Stimulated activated CD4-positive, alpha-beta T cell treated with anti-CD3 and anti-CD28 coated beads, Interleukin-2, amount 100 ng/mL, for 24 hours (primary cell): ENCODE data around the gene HIVEP3.
"Not testable (repeated sequence)": the region's sequence is repeated elsewhere in the genome, so short reads cannot be mapped to it uniquely, and the experiment has no call there.

ENCODE experiments used
- DNase-seq, 2 donors: peaks; one replicate each; pipeline ENCODE4 v3.0.0-alpha.2; 2020

Gene HIVEP3

DNA sequence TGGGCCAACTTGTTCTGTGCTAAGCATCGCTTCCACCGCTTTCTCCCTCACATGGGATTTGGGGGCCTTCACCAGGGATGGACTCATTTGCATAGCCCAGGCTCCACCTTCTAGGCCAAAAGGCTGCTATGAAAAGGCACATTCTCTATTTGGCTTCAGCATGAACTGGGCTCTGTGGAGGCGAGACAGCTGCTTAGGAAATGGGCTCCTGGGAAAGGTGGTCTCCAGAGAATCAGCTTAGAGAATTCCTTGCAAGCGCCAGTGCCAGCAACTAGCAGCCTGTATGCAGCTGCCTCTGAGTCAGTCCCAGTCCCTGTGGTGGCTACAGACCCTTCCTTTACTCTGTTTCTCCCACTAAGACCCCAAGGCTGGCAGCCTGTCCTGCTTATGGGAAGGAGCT is 214.5 kb downstream of the HIVEP3 start:
- no peak for DNase-seq

DNA sequence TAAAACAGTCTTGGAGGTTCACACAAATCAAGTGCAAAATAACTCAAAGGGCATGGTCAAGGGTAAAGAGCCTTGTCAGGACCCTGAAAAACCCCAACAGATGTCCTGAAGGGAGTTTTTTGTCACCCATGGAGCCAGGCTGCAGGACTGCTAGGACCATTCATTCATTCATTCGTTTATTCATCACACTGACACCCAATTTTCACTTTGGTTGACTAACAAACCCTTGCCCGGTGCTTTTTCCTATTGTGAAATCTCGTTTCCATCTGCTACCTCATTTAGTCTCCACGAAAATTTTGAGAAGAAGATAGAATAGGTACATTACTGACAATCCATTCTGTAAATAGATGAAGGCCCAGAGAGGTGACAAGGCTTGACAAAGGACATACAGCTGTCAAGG is 216.0 kb downstream of the HIVEP3 start:
- DNase-seq, result no peak

DNA sequence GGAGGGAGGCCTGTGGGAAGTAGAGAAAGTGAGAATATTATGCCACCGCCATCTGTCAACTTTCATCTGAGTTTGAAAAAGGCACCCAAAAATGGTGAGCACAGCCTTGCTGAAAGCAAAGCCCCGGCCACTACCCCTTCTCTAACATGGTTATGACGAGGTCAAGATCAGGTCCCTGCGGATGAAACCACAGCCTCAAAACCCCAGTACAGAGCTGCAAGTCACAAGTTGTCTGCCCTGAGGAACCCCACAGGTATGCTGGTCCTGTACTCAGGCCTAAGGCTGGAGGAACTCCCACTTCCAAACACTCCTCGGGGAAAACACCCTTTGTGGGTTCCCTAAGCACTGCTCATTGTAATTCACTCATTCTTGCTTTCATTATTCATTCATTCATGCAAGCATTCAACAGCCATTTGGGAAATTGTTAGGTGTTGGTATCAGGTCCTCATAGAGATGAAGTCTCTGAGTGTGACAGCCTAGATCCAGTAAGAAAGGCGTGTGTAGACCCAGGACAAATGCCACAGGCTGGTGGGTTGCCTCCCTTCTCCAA is 217.7 kb downstream of the HIVEP3 start:
- no peak for DNase-seq

DNA sequence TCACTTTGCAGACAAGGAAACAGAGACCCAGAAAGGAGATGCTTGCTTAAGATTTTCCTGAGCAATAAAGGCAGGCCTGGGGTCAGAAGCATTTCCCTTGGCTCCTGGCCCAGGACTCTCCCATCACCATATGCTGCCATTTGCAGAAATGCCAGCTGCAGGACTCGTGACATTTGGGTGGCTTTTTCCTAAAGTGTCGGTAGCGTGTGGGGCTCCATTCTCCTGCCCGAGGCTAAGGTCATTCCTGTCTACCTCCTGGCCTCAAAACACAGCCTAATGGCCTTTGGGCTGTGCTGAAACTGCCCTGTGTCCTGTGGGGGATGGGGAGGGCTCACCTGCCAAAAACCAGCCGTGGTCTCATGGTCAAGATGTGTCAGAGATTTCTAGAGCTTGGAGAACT is 218.1 kb downstream of the HIVEP3 start:
- DNase-seq, result no peak

DNA sequence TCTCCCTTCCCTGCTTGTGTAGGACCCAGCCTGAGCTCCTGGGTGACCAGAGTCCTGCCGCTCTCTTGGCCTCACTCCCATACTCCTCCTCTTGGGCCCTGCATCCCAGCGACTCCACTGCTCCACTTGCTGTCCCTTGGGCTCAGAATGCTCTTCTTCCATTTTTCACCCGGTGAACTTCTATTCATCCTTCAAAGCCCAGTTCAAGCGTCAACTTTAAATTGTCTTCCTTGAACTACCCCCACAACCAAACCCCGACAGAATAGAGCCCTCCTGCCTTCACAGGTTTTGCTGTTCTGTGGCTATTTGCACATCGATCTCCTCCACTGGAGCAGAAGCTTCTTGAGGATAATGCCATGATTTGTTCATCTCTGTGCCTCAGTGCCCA is 218.9 kb downstream of the HIVEP3 start:
- DNase-seq, result no peak

DNA sequence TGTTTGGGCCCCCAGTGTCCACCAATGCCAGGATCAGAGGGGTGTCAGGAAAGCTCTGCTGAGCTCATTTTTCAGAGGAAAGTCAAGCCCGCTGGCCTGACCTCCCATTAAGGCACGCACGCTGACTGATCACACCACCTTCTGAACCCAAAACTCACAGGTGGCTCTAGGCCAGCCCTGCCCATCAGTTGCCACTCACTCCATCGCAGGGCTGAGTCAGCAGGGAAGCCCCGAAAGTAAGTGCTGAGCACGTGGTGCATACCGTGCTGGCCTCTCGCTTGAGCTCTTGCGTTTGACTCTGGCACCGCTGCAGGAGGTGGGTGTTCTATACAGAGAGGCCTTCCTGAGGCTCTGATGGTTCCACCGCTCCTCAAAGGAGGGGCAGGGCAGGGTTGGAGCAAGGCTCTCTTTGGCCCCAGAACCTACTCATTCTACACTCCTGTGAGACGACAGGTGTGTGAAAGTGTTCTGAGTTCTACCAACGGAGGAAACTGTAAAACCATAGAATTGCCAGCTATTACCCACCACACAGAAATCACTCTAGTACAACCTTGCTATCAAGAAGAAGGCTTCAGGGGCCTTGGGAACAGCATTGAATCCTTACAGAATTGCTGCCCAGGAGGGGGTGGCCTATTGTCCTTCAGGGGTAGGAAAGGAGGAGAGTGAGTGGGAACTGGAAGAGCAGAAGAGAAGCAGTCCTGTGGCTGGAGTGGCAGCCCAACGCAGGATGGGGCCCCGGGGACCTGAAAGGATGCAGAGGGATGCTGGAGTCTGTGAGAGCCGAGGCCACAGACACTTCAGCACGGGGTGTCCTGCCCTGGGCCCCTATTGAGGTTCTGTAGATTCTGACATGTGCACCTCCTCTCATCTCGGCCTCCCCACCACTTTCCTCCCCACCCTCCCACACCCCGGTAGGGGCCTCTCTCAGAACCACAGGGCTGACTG is 219.5 kb downstream of the HIVEP3 start:
- peak in 1 of 2 donors; percentile 13 for DNase-seq

DNA sequence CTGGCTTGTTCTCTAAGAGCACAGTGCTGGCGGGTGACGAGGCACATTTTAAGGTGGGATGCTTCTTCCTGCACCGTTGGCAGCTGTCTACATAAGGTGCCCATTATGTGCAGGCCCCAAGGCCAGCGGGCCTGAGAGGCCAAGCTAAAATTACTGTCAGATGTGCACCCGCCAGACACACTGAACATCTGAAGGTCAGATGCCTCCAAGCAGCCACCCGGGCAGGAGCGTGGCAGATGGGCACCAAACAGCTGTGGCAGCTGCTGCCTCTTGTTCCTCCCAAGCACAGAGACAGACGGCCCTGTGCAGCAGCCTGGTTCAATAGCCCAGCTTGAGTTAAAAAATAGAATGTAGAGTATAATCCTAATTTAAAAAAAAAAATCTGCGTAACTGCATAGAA is 222.3 kb downstream of the HIVEP3 start:
- no peak for DNase-seq

DNA sequence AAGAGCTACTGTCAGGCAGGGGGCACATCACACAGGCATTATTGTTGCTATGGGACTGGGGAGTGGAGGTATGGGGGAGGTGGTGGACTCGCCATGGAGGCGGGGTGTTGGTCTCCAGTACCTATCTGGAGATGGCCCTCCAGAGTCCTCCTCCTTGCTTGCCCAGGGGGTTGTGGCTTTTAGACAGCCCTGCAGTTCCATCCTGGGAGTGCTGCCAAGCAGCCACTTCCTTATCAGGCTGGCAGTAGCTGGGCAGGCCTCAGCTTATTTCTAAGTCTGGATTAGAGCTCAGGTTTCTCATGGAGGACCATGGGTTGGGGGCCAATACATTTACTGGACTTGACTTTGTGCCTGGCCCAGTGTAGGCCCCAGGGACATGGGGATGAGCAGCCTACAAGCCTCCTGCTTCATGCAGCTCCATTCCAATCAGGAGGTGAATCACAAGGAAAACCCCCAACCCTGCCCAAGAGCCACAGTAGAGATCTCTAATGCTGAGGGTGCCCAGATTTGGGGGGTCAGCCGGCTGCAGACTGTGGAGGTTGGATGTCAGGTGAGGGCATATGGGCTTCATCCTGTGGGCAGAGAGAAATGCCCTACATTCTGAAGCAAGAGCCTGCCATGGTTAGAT is 223.5 kb downstream of the HIVEP3 start:
- no peak for DNase-seq

DNA sequence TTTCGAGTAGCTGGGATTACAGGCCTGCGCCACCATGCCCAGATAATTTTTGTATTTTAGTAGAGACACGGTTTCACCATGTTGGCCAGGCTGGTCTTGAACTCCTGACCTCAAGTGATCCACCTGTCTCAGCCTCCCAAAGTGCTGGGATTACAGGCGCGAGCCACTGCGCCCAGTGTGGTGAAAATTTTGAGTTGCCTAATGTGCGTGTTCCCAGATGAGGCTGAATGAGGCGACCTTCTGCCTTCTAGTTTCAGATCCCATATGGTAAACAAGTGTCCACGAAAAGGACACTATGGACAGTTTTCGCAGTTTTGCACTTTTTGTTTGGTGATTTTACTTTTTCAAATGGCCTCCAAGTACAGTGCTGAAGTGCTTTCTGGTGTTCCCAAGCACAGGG is 226.8 kb downstream of the HIVEP3 start:
- DNase-seq, result not testable (repeated sequence)

DNA sequence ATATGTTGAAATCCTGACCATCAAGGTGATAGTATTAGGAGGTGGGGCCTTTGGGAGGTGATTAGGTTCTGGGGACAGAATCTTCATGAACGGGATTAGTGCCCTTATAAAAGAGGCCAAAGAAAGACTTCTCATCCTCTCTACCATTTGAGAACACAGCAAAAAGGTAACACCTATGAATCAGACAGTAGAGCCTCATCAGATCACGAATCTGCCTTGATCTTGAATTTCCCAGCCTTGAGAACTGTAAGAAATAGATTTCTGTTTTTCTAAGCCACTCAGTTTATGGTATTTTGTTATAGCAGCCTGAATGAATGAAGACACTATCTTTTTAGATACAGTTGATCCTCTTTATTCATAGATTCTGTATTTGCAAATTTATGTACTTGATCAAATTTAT is 227.3 kb downstream of the HIVEP3 start:
- no peak for DNase-seq

DNA sequence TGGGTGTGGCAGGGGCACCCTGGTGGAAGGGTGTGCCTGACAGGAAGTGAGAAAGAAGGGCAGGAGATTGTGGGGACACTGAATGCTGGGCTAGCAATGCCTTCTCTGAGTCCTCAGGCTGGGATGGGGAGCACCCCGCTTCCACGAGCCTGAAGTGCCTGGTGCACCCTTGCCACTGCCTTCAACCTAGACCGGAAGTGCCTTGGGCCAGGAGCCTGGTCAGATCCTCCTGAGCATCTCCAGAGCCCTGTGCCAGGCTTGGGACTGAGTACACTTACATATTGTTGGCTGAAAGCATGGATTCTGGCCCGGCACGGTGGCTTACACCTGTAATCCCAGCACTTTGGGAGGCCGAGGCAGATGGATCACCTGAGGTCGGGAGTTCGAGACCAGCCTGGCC is 228.4 kb downstream of the HIVEP3 start:
- DNase-seq, result no peak

DNA sequence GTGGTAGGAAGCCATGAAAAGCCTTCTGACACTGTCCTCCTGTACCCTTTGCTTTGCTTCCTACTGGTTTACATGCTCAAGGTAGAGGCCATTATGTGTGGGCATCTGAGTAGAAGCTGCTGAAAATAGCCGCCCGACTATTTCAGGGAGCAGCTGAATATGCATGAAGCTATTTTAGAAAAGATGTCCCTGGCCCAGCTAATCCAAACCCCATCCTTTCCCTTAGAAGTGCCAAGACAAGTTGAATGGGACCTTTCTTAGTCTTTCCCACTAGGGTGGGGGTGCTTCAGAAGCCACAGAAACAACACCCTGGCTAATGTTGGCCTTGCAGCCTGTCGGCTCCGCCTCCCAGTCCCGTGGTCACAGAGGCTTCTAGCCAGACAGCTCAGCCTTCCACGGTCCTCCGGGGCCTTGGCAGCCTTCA is 229.2 kb downstream of the HIVEP3 start:
- DNase-seq, result no peak

DNA sequence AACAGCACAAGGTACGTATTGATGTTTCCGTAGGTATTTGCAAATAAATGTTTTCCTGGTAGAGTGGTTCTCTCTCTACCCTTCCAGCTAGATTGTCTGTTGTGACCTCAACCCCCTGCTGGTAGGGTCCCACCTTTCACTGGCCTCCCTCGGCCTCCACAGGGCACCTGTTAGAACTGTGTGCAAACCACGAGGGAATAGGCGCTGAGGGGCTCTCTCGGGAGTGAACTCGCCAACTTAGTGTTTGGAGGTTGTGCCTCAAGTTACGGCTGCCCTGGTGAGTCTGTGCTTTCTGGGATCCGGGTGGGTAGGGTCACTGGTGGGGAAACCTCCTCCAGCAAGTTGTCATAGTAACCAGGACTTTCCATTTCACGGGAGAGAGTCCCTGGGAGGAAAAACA is 229.6 kb downstream of the HIVEP3 start:
- DNase-seq, result no peak

DNA sequence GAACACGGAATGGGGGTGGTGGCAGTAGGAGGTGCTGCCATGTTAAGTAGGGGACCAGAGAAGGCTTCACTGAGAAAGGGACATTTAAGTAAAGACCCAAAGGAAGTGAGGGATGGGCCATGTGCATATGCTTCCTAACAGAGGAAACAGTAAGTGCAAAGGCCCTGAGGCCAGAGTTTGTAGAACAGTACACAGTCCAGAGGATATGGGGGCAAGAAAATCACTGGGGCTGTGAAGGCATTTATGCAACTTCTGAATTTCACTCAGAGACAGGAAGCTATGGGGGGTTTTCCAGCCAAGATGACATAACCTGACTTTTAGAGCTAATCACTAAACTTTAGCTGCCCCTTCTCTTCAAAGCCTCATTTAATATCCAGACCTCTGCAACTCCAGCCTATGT is 231.7 kb downstream of the HIVEP3 start:
- no peak for DNase-seq

DNA sequence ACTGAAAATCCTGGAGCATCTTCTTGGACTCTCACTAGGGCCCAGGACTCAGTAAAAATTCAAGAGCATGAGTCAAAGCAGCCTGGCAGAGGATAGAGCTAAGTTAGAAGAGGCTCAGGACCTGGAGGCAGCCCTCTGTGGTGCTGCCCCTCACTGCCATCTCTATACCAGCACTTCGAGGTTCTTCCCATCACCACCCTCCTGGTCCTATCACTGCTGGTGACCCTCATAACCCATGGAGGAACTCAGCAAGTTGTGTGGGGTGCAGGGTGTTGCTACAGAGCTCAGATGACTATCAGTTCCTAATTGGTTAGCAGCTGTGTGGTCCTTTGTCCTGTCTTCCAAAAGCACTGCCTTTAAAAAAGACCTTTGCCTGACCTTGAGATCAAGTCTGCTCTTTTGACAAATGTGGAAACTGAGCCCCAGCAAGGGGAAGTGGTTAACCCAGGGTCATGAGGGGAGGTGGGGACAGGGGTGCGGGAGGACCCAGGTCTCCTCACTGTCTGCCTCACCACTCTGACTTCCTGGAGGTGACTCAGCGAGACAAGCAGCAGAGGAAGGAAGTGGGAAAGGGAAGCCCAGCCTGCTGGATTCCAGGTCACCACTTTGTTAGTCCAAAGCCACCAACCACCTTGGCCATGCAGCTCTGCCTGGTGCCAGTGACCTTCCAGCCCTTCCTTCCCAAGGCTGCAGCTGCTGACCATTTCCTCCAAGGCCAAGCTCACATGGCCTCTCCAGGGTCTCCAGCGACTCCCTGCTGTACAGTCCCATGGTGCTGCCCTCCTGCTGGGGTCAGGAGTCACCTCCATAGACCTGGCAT is 234.8 kb downstream of the HIVEP3 start:
- DNase-seq, result peak in 1 of 2 donors; percentile 36

DNA sequence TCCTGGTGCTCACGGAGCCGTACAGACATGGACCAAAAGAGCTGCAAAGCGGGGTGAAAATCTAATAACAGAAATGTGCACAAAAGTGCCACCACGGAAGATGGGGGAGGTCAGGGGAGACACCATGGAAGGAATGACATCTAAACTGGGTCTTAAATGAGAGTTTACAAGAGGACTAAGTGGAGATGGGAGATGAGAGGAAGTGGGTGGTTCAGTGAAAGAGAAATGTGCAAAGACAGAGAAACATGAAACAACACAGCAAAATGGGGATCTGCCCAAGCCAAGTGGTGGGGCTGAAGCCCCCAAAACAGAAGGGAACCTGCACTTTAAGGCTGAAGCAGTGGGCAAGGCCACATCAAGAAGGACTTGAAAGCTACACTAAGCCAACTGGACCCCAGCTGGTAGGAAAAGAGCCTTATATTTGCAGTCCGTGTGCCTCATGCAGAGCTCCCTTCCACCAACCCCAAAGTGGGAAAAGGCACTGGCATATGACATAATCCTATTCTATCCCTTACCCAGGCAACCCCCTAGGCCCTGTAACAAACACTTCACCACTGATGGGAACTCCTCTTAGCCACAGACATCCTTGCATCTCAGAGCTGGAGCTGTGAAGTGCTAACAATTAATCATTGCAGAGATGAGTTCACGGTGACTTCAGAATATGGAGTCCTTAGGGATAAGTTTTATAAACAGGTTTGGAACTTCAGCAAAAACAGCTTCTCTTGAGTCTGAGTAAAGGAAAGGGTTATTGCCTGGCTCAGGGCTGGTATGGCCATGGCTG is 235.7 kb downstream of the HIVEP3 start:
- DNase-seq, result no peak

DNA sequence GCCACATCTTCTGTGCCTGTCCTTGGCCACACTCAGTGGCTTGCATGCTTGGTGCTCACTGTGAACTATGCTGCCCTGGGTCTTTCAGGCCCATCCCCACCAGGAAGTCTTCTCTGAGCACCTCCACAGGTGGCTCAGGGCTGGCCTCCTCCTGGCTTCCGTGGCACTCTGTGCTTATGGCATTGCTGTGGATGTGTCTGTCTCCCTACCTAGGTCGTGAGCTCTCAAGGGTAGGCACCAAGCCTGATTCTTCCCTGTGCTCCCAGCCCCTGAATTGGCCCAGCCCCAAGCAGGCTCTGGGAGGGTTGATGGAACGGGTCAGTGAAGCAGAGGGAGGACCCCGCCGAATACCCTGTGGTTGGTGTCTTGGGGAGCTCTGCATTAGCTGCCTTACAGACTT is 236.6 kb downstream of the HIVEP3 start:
- no peak for DNase-seq

DNA sequence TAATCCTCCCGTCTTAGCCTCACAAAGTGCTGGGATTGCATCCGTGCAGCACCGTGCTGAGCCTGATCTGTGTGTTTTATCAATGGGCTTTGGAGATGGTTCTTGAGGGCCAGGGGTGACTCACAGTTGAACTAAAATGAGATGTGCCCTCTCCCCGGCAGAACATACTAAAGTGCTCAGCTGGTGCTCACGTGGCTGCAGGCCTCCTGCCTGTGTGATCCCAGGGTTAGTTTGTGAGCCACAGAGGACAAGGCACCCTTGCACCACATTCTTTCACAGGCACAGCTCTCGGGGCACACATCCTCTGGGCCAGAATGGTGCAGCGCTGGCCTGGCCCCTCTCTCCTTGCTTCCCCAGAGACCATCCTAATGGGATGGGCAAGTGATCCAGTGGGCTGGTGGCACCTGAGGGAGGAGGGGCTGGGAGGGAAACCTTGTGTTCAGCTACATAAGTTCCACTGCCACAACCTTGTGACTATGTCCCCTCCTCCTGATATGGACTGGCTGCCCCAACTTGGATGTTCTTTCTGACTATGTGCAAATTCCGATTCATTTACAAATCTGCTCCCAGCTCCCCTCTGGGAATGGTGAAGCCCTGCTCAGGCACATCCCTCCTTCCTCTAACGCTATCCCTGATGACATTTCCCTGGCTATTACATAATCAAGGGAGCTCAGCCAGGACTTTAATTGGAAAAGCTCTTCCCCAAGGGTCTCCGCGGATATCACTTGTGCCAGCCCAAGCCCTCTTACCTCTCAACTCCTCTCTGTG is 237.2 kb downstream of the HIVEP3 start:
- DNase-seq, result no peak

DNA sequence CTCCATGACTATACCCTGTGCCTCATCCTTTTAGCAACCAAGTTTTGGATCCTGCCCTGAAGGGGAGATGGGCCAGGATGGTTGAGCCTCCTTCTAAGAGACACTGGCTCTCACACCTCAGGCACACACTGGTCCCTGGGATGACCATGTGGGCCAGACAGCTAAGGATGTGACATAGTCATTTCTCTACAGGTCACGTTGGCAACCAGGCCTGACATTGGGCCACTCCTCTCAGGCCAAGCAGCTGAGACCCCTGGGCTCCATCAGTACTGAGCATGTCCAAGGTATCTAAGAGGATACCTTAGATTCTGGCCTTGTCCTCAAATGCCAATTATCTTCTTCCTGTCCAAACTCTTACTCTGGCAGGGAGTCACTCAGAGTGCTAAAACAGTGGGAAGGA is 238.7 kb downstream of the HIVEP3 start:
- DNase-seq, result no peak

DNA sequence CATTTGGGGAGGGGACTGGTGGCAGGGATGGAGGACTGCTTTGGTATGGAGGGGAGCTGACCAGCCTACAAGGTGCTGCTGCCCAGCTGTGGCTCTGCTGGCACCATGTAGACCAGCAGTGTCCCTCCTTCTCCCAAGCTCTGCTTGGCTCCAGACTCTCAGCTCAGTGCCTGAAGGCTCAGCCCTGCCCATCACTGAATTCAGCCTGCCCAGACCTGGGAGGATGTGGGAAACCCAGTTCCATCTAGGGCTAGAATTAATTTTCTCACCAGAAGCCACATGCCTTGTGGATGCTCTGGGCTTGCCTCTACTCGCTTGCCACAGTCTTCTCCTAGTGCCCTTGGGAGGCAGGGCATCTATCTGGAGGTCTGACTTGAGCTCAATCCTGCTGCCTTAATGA is 239.2 kb downstream of the HIVEP3 start:
- no peak for DNase-seq

DNA sequence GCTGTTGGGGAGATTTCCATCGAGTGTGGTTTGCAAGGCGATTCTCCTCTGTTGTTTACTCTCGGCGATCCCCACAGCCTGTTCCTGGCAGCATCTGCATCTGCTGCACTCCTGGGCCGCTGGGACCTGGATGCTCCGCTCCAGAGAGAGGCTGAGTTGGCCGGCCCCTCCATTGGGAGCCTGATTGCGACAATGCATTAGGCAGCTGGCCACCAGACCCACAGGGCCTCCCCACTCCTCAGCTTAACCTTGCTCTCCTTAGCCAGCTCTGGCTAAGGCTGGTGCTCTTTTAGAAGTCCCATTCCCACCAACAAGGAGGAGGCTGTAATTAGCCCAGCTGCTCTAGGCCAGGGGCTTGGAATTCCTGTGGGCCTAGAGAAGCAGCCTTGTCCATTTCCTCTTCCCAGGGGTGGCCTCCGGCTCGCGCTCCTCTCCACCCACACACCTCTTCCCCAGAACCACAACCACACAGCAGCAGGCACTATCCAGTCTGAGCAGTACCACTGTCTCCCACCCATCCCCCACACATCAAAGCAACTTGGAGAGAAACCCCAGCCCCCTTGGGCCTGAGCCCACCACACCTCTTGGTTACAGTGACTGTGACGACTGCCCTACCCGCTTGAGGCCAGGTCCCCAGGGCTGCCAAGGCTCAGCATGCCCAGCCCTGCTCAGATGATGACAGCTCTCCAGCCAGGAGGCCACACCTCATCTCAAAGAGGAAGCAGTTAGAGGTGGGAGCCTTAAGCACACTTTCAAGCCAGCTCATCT is 240.4 kb downstream of the HIVEP3 start:
- no peak for DNase-seq
